ENCODE data around the gene GRID1.
"Not testable (repeated sequence)": the region's sequence is repeated elsewhere in the genome, so short reads cannot be mapped to it uniquely, and the experiment has no call there.

Gene GRID1

GRCh38 chr10:85791818-85792532 is 574.6 kb downstream of the GRID1 start:
- DNase-seq (ENCODE audit: low read depth) = no peak

- DNase-seq (ENCODE audit: low read depth) = no peak
Observed at GRCh38 chr10:85789982-85790789, 576.4 kb downstream of the GRID1 start.

- DNase-seq (ENCODE audit: low read depth) = no peak
Observed at GRCh38 chr10:85789125-85789524, 577.5 kb downstream of the GRID1 start.

GRCh38 chr10:85788570-85788969 is 578.0 kb downstream of the GRID1 start:
- DNase-seq (ENCODE audit: low read depth) = no peak

- no peak for DNase-seq (ENCODE audit: low read depth)
Observed at GRCh38 chr10:85787881-85788280, 578.7 kb downstream of the GRID1 start.

- DNase-seq (ENCODE audit: low read depth) = no peak
Observed at GRCh38 chr10:85787393-85787792, 579.2 kb downstream of the GRID1 start.

- DNase-seq (ENCODE audit: low read depth) = no peak
Observed at GRCh38 chr10:85786401-85786899, 580.1 kb downstream of the GRID1 start.

- DNase-seq (ENCODE audit: low read depth) = no peak
Observed at GRCh38 chr10:85784792-85785191, 581.8 kb downstream of the GRID1 start.

GRCh38 chr10:85781404-85781803 is 585.2 kb downstream of the GRID1 start:
- DNase-seq (ENCODE audit: low read depth) = no peak

- DNase-seq (ENCODE audit: low read depth) = no peak
Observed at GRCh38 chr10:85778074-85778473, 588.5 kb downstream of the GRID1 start.

- no peak for DNase-seq (ENCODE audit: low read depth)
Observed at GRCh38 chr10:85767891-85768290, 598.7 kb downstream of the GRID1 start.

- DNase-seq (ENCODE audit: low read depth) = no peak
Observed at GRCh38 chr10:85764108-85764507, 602.5 kb downstream of the GRID1 start.

- no peak for DNase-seq (ENCODE audit: low read depth)
Observed at GRCh38 chr10:85761906-85762445, 604.6 kb downstream of the GRID1 start.

GRCh38 chr10:85741626-85742300 is 624.8 kb downstream of the GRID1 start:
- no peak for DNase-seq (ENCODE audit: low read depth)

- no peak for DNase-seq (ENCODE audit: low read depth)
Observed at GRCh38 chr10:85735997-85736396, 630.6 kb downstream of the GRID1 start.

GRCh38 chr10:85734791-85735190 is 631.8 kb downstream of the GRID1 start:
- no peak for DNase-seq (ENCODE audit: low read depth)

GRCh38 chr10:85724215-85724614 is 642.4 kb downstream of the GRID1 start:
- no peak for DNase-seq (ENCODE audit: low read depth)

GRCh38 chr10:85720931-85721590 is 645.5 kb downstream of the GRID1 start:
- DNase-seq (ENCODE audit: low read depth) = no peak

GRCh38 chr10:85719408-85719807 is 647.2 kb downstream of the GRID1 start:
- DNase-seq (ENCODE audit: low read depth) = no peak

- no peak for DNase-seq (ENCODE audit: low read depth)
Observed at GRCh38 chr10:85713885-85714284, 652.7 kb downstream of the GRID1 start.

- DNase-seq (ENCODE audit: low read depth) = no peak
Observed at GRCh38 chr10:85702768-85703167, 663.8 kb downstream of the GRID1 start.

GRCh38 chr10:85699066-85699465 is 667.5 kb downstream of the GRID1 start:
- DNase-seq (ENCODE audit: low read depth) = not testable (repeated sequence)

Measured in stimulated activated CD8-positive, alpha-beta memory T cell treated with anti-CD3 and anti-CD28 coated beads, Interleukin-15, amount 100 ng/mL, for 24 hours (primary cell).